IMR-90 (cell line): ENCODE data around the gene IQSEC1.

Experiments used
- CTCF ChIP-seq: conservative IDR thresholded peaks from 2 replicates; pipeline ENCODE4 v1.5.1; 2012; ENCODE audit warnings: mild to moderate bottlenecking, low read depth, low read length, improper control_type of control experiment
- ELK1 ChIP-seq: fragments of 150-350 bp; IDR thresholded peaks from 2 replicates; pipeline ENCODE4 v1.6.1; 2016; ENCODE audit warnings: low read depth, mild to moderate bottlenecking, low read length, moderate library complexity, borderline replicate concordance

- TF ChIP-seq ELK1 (no peak), CTCF (no peak)
Measured at GRCh38 chr3:13066236-13066635, 7.0 kb downstream of the IQSEC1 start.
